ENCODE measurements around the gene GGT6.

GRCh38 chr17:4572131-4572530 is 11.8 kb upstream of the GGT6 start:
- no peak for TF ChIP-seq EZH2phosphoT487 (IDR thresholded peaks at IDR 0.05; ENCODE audit: borderline replicate concordance)
- TF ChIP-seq CTCF (conservative IDR thresholded peaks at IDR 0.05; ENCODE audit: low read length): no peak
